Dermis microvascular lymphatic vessel endothelial cell (primary cell): ENCODE data around the gene NR6A1. TPM values are rescaled to one million over a fixed set of nuclear protein-coding genes. Genes with fewer than 3 reads are reported as not detected.
"Not testable (repeated sequence)": the region's sequence is repeated elsewhere in the genome, so short reads cannot be mapped to it uniquely, and the experiment has no call there.

Source experiments
- DNase-seq, 2 donors: peaks; one replicate each; pipeline versions ENCODE4 v3.0.0 to v3.0.0-alpha.2; 2010; ENCODE audit warnings: low read depth in 2 of 2
- total RNA-seq: library from RNA; depleted of rRNA; stranded (reverse); fragments of >200 nt; gene quantifications from 2 replicates; pipeline ENCODE4 v1.2.1, GENCODE V29; 2014

NR6A1 gene
- total RNA-seq, 1 donor from 2014 or later, result 0.77 TPM

DNA sequence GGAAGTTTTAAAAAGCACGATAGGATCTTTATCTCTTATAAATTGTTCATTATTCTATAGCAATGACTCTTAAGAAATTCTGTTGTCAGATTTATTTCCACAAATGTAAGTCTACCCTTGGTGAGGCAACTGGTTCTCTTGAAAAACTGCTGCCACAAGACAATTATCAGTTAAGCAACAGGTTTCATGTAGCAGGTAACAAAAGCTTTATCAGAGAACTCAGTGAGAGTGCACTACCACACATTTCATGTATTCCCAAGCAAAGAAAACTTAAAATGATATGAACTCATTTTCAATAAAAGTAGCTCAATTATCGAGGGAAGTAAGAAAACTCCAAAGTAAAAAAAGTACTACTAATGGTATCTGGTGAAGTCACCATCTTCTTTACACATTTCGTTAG lies 9.4 kb downstream of the NR6A1 start:
- no peak for DNase-seq

- no peak for DNase-seq
These were observed 9.9 kb downstream of the NR6A1 start for GRCh38 chr9:124761196-124761595.

DNA sequence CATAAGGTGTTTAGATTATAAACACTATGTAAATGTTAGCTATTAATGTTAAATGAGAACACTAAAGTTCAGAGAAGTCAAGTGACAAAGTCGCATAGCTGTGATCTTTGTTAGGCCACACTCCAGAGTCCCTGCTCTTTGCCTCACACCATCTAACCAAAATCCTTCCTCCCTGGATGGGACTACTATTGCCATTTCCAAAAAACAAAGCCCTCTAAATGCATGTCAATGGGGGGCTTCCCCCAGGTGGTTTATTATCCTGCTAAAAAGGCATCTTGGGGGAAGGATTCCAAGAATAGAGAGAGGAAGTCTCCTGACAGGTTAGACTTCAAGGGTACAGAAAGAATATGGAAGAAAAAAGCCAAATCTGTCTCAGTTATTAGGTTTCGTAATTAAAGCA lies 10.4 kb downstream of the NR6A1 start:
- no peak for DNase-seq

DNA sequence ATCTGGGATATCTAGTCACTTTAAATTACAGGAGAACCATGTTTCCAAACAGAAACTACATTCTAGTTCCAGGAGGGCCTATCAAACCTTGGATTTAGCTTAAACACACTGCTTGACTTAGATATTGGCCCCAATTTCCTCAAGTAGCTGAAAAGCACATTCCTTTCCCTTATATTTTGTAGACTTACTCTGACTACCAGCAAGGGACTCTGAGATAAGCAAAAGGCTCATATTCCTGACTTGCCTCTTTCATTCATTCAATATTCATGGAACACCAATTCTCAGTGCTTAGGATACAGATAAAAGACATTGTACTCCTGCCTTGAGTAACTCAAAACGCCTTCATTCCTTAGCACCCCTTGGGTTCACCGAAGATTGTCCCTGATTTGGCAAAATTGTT lies 11.8 kb downstream of the NR6A1 start:
- no peak for DNase-seq

GRCh38 chr9:124758691-124759090 lies 12.4 kb downstream of the NR6A1 start:
- no peak for DNase-seq

- DNase-seq, result no peak
These were observed 13.1 kb downstream of the NR6A1 start for GRCh38 chr9:124758061-124758460.

DNA sequence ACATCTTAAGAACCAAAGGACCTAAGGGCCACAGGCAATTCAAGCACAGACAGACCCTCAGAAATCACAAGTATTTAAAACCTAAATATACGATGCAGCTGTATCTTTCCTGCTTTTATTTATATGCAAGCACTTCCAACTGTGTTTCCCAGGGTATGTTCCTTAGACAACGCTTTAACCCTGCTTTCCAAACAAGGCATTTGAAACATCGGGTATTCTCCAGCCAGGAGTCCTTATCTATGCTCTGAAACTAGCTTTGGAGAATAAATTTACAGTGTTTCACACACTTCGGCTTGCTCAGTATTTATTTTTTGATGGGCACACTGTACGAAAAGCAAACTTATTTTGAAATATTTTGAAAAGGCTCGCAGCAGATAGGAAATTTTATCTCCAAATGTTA lies 13.5 kb downstream of the NR6A1 start:
- no peak for DNase-seq

DNA sequence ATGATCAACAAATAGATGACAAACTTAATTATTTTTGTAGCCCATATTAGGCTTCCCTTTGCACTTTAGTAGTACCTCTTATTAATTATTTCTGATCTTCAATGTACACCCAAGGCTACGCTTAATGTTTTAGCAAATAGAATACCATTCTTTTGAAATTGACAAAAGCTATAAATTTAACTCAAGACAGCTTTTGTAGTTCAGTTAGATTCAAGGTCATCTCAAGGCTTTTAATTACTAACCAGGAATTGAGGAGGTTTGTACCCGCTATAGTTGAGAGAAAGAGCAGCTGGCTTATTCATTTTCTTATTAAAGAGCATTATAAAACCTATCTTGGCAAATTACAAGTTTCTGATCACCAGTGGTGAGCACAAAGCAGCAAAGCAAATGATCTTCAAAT lies 15.1 kb downstream of the NR6A1 start:
- no peak for DNase-seq

DNA sequence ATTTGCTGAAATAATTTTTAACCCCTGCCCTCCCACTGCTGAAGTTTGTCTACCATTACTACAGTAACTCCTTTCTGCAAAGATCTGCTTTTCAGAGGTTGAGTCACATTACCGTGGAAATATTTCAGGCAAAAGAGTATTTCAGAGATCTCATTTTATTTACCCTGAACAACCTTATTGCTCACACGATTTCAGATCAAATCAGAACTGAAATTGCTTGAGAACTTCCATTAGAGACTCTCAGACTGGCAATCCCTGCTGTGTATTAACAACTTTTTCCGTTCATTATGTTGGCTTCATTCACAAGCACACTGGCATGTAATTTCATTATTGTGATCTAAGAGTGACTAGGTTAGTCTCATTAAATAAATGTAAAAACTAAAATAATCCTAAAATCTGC lies 16.1 kb downstream of the NR6A1 start:
- no peak for DNase-seq

- DNase-seq, result no peak
These were observed 16.8 kb downstream of the NR6A1 start for GRCh38 chr9:124754289-124754688.

- DNase-seq, result no peak
These were observed 18.1 kb downstream of the NR6A1 start for GRCh38 chr9:124752967-124753366.

DNA sequence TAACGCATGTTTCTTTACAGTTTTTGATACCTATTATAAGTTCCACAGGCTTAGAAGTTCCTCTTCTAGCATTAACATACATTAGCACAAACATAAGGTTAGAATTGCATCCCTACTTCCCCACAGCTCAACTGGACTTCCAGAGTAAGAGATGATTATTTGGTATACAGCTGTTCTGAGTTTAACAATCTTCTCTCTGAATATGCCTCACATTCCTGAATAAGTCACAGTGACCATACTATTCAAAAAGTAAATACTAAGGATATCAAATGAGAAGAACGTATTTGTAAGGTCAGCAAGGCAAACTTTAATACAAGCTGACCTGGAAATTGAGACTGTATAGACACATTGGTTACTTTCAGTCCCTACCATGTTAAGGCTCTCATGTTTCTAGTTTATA lies 21.3 kb downstream of the NR6A1 start:
- DNase-seq, result no peak

DNA sequence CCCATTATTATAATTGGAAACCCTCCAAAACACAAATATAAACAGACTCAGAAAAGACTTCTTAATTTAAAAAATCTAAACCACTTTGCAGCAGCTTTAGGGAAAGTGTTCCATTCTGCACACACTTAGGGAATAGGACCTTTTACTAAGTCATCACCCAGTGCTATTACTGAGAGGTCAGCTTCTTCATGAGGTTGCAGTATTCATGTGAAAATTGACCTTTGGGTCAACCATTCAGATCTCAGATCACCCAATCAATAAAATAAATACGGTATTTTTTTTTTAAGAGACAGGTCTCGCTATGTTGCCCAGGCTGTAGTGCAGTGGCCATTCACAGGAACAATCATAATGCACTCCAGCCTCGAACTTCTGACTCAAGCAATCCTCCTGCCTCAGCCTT lies 21.8 kb downstream of the NR6A1 start:
- DNase-seq, result no peak

DNA sequence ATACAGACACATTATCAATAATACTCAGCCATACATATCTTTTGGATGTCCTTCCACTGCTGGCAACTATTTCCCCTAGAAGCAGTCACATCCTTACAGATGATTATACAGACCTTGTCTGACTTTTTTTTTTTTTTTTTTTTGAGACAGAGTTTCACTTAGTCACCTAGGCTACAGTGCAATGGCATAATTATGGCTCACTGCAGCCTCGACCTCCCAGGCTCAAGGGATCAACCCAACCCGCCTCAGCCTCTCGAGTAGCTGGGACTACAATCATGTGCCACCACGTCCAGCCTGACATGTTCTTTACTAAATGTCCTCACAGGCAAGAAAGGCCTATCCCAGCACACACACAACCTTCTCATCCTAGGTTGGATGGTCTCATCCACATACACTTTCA lies 24.0 kb downstream of the NR6A1 start:
- DNase-seq, result no peak

GRCh38 chr9:124743686-124744348 lies 27.3 kb downstream of the NR6A1 start:
- DNase-seq, result no peak

- DNase-seq, result no peak
These were observed 28.2 kb downstream of the NR6A1 start for GRCh38 chr9:124742940-124743339.

DNA sequence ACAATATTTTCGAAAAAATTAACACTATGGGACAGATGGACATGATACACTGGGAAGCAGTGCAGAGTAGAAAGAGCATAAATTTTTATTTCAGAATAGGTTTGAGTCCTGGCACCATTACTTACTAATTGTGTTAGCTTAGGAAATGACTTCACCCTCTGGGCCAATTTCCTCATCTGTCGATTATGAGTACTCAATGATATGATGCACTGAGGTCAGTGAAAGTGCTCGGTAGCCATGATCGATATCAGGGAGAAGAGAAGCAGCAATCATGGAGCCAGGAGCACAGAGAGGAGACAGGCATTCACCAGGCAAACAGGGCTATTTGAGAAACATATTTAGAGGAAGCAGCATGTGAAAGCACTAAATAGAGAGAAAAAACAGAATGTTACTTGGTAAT lies 29.4 kb downstream of the NR6A1 start:
- DNase-seq, result no peak

DNA sequence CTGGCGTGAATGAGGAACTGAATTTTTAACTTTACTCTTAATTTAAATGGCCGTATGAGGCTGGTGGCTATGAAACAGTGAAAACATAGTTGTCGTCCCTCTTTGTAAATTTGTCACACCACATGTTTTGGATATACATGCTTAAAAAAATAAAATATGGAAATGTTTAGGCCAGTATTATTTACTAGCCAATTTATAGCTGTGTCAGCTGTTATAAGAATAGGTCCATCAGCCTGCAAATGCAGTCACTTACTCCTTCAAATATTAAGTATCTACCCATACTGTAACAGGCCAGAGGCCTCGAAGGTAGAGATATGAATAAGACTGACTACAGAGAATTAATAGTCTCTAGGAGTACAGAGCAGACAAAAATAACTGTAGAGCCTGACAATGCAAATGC lies 30.0 kb downstream of the NR6A1 start:
- DNase-seq, result no peak

DNA sequence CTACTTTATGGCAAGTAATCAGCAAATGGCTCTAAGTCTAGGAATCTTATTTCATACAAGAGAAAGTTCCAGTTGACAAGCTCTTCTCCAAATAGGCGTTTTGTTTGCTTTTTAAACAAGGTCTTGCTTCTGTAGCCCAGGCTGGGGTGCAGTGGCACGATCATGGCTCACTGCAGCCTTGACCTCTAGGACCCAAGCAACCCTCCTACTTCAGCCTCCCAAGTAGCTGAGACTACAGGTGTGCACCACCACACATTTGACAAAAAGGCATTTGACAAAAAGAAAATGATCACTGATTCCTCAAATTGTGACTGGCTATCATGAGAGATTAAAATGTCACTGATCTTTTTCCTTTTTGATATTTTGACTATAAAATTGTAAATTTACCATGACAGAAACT lies 31.8 kb downstream of the NR6A1 start:
- DNase-seq, result no peak

GRCh38 chr9:124738075-124738474 lies 33.0 kb downstream of the NR6A1 start:
- not testable (repeated sequence) for DNase-seq

GRCh38 chr9:124735121-124735520 lies 36.0 kb downstream of the NR6A1 start:
- peak in 1 of 2 donors; percentile 27 for DNase-seq

DNA sequence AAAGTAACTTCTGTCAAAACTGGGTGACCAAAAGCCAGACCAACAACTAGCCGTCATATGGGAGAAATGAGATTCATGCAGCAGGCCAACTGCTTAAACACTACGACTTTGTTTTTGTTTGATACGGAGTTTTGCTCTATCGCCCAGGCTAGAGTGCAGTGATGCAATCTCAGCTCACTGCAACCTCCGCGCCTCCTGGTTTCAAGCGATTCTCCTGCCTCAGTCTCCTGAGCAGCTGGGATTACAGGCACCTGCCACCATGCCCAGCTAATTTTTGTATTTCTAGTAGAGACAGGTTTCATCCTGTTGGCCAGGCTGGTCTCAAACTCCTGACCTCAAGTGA lies 36.4 kb downstream of the NR6A1 start:
- not testable (repeated sequence) for DNase-seq

- DNase-seq, result no peak
These were observed 37.0 kb downstream of the NR6A1 start for GRCh38 chr9:124733964-124734740.
